ENCODE data around the gene ACSL6. TPM values are rescaled to one million over a fixed set of nuclear protein-coding genes. Genes with fewer than 3 reads are reported as not detected.

Gene ACSL6
- total and polyA plus RNA-seq, 2 experiments from 2014 or later, result 0.18 to 0.48 TPM

DNA sequence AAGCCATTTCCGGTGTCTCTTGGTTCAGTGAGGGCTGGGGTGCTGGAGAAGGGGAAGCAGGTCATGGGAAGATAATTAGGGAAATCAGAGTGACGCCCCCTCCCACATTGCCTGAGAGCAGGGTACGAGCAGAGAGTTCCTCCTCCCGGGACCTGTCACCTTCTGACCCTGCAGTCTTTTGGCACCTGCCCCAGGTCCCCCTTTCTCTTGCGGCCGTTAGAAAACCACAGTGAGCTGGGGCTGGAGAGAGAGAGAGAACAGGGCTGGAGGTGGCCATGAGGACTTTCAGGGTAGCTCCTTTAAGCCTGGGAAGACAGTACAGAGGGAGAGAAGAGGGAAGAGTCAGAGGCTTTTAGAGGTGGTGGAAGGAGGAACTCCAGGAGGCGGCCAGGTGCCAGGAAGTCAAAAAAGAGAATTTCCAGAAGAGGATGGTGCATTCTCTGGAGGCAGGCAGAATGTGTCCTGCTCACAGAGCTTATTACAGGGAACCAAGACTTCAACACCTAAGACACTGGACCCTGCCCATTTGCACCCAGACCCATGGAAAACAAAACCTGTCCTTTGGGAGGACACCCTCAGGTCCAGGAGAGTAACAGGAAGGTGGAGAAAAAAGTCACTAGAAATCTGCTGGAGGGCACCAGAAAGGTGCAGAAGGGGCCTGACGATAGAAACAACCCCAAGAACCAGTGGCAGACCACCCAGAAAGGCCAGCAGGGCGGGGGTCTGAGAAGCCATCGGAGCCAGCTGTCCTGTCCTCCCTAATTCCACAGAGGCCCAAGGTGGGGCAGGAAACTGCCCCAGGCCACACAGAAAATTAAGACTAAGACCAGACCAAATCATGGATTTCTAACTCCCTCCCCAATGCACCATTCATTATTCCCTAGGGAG lies 6.5 kb upstream of the ACSL6 start:
- Histone ChIP-seq H3K4me3 (no peak overlapping the region), H3K9me3 (ENCODE audit: low read depth) (no peaks in the 10 kb centered on the region), H3K27me3 (peaks cover 26% of the 10 kb centered on the region), H3K27ac (no peak overlapping the region), H3K4me1 (ENCODE audit: low read depth) (no peaks in the 10 kb centered on the region), H3K36me3 (no peaks in the 10 kb centered on the region)
- TF ChIP-seq, protein P1, sequence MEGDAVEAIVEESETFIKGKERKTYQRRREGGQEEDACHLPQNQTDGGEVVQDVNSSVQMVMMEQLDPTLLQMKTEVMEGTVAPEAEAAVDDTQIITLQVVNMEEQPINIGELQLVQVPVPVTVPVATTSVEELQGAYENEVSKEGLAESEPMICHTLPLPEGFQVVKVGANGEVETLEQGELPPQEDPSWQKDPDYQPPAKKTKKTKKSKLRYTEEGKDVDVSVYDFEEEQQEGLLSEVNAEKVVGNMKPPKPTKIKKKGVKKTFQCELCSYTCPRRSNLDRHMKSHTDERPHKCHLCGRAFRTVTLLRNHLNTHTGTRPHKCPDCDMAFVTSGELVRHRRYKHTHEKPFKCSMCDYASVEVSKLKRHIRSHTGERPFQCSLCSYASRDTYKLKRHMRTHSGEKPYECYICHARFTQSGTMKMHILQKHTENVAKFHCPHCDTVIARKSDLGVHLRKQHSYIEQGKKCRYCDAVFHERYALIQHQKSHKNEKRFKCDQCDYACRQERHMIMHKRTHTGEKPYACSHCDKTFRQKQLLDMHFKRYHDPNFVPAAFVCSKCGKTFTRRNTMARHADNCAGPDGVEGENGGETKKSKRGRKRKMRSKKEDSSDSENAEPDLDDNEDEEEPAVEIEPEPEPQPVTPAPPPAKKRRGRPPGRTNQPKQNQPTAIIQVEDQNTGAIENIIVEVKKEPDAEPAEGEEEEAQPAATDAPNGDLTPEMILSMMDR (IDR thresholded peaks at IDR 0.05; ENCODE audit: low read depth, low read length), result no peak
- DNase-seq (ENCODE audit: low read depth in 1 of 2, low spot score in 1 of 2), result no peak

DNA sequence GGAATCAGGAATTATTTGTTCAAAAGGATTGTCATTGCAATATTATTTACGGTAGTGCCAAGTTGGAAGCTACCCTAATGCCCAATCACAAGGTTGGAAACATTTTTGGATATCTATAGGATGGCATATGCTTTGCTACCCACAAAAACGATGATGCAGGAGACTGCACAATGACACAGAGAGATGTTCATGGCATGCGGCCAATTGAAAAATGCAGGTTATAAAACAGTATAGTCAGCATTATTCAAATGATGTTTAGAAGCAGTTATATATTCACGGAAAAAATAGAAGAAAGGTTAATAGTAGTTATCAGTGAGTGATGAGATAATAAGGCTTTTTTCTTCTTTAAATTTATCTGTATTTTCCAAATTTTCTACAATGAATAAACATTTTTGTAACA lies 5.9 kb upstream of the ACSL6 start:
- Histone ChIP-seq H3K4me1 (ENCODE audit: low read depth) (no peaks in the 10 kb centered on the region), H3K9me3 (ENCODE audit: low read depth) (no peaks in the 10 kb centered on the region), H3K27ac (no peak overlapping the region), H3K27me3 (peaks cover 28% of the 10 kb centered on the region), H3K4me3 (no peak overlapping the region), H3K36me3 (no peaks in the 10 kb centered on the region)
- DNase-seq (ENCODE audit: low read depth in 1 of 2, low spot score in 1 of 2), result no peak
- TF ChIP-seq, protein P1 (IDR thresholded peaks at IDR 0.05; ENCODE audit: low read depth, low read length), result no peak

DNA sequence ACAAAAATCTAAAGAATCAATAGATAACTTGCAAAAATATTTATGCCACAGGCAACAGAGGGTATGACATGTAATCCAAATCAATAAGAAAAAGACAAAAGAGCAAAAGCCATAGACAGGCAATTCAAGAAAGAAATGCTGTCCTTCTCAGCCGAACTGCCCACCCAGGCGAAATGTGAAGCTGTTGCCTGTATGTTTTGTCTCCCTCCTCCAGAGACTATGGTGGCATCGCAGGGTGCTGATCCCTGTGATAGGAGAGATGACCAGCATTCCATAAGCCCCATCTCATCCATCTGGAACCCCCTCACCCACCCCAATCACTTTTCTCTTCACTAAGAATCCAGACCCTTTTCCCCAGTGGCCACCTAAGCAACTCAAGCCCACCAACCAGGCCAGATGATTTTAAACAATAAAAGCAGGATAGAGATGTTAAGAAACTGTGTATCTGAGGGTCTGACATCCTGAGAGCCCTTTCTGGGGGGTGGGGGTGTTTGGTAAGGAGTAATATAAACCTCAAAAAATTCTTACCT lies 5.3 kb upstream of the ACSL6 start:
- Histone ChIP-seq H3K27me3 (peaks cover 33% of the 10 kb centered on the region), H3K36me3 (no peaks in the 10 kb centered on the region), H3K4me3 (no peak overlapping the region), H3K4me1 (ENCODE audit: low read depth) (no peaks in the 10 kb centered on the region), H3K9me3 (ENCODE audit: low read depth) (no peaks in the 10 kb centered on the region), H3K27ac (no peak overlapping the region)
- no peak for DNase-seq (ENCODE audit: low read depth in 1 of 2, low spot score in 1 of 2)
- TF ChIP-seq, protein P1 (IDR thresholded peaks at IDR 0.05; ENCODE audit: low read depth, low read length), result no peak

DNA sequence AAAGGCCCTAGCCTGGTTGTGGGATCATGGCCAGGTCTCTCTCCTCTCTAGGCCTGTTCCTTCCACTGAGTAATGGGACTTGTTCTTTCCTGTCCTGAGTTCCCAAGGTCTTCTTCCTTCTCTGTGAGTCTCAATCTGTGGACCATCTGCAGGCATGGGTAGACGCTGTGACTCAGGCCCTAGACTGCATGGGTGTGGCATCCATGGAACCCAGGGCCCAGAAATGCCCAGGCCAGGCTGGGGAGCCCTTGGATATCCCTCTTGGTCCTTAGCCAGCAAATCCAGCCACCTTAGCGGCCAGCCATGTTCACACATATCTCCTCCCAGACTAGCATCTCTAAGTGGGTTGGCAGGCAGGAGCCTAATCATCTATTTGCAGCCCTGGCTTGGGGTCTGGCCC lies 2.3 kb upstream of the ACSL6 start:
- Histone ChIP-seq H3K27me3 (peaks cover 61% of the 10 kb centered on the region), H3K27ac (no peak overlapping the region), H3K4me3 (no peak overlapping the region), H3K36me3 (no peaks in the 10 kb centered on the region), H3K9me3 (ENCODE audit: low read depth) (no peaks in the 10 kb centered on the region), H3K4me1 (ENCODE audit: low read depth) (no peaks in the 10 kb centered on the region)
- no peak for DNase-seq (ENCODE audit: low read depth in 1 of 2, low spot score in 1 of 2)
- TF ChIP-seq, protein P1 (IDR thresholded peaks at IDR 0.05; ENCODE audit: low read depth, low read length), result no peak

DNA sequence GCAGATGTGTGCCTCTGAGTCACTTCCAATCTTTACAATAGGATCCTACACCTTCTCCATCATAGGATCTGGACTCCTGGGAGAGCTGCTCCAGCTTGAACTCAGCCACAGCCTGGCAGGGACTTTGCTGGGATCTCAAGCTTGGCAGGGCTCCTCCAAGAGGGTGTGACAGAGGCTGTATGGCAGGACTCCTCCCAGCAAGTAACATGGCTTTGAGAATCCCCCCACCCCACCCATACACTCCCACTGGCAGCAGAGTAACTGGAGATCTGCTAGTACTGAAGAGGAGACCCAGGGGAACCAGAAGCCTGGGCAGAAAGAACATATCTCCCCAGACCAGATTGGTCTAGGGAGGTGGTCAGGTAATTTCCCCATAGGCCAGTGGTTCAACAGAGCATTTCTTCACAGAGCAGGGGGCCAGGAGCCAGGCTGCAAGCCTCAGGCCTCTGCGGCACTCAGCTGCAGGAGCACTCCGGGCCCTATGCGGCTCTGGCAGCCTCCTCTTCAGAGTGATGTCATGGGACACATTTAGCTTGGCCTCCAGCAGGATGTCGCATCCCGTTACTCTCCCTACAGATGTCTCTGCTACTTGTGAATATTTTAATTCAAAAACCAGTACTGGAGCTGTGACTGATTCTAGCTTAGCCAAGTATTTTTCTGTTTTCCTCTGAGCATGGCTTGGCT lies 1.7 kb upstream of the ACSL6 start:
- no peak for DNase-seq (ENCODE audit: low read depth in 1 of 2, low spot score in 1 of 2)
- peaks cover 62% of the 10 kb centered on the region for H3K27me3 ChIP-seq
- no peaks in the 10 kb centered on the region for H3K9me3 ChIP-seq (ENCODE audit: low read depth)
- H3K4me1 ChIP-seq (ENCODE audit: low read depth), result no peaks in the 10 kb centered on the region
- no peaks in the 10 kb centered on the region for H3K36me3 ChIP-seq
- H3K27ac ChIP-seq, result no peak overlapping the region
- TF ChIP-seq, protein P1 (IDR thresholded peaks at IDR 0.05; ENCODE audit: low read depth, low read length), result no peak
- H3K4me3 ChIP-seq, result no peak overlapping the region

Measured in cardiac muscle cell (in vitro differentiated cells and primary cell).